SK-N-MC (cell line): ENCODE results near the gene NPFF.

Source experiments
- EZH2 ChIP-seq: fragments of 200-600 bp; sonication (generic); IDR thresholded peaks from one replicate; pipeline ENCODE4 v1.6.1; 2017; ENCODE audit warnings: antibody characterized with exemption
- POLR2AphosphoS5 ChIP-seq: IDR thresholded peaks from 2 replicates; pipeline ENCODE4 v1.6.1; 2012; ENCODE audit warnings: mild to moderate bottlenecking, low read depth, low read length, borderline replicate concordance

DNA sequence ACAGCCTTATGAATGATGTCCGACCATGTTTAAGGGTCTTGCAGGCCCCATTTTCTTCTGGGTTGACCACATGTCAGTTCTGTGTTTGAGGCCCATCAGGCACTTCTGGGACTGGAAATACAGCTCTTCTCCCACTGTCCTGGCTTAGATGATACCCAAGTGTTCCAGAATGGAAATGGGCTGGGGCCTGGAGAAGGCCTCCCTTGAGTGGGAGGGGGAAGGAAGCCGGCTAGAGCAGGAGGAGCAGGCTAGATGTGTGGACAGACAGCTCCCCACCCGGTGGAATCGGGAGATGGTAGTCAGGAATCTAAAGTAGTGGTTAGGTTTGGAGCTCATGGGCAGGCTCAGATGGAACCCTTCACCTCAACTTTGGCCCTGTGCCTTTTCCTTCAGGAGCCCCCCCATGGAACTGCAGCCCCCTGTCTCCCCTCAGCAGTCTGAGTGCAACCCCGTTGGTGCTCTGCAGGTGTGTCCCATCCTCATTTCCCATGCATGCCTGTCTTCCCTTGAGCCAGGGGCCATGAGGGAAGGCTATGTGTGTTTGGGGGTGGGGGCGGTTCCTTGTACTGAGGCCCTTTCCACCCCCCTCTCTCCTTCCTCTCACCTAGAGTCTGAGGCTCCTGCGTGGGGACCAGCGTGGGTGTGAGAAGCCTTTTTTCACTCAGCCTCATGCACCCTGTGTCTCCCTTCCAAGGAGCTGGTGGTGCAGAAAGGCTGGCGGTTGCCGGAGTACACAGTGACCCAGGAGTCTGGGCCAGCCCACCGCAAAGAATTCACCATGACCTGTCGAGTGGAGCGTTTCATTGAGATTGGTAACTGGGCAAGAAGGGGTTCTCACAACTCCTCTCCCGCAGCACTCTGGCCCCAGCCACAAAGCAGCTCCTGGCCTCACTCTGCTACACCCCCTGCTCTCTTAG lies 3.0 kb downstream of the NPFF start:
- no peak for TF ChIP-seq POLR2AphosphoS5
- no peak for TF ChIP-seq EZH2
